Fibroblast of lung (primary cell): ENCODE measurements around the gene SOX13. TPM values are rescaled to one million over a fixed set of nuclear protein-coding genes. Genes with fewer than 3 reads are reported as not detected.

Experiments used
- DNase-seq, 2 donors: peaks; one replicate each; pipeline versions ENCODE4 v3.0.0 to v3.0.0-alpha.2; 2010; ENCODE audit warnings: low read depth in 2 of 2
- H2AFZ ChIP-seq: 2 replicates; pipeline ENCODE4 v1.5.1; 2012; ENCODE audit warnings: low read length, control low read depth, inconsistent platforms
- H3K27ac ChIP-seq: 2 replicates; pipeline ENCODE4 v1.5.1; 2011; ENCODE audit warnings: low read length, control low read depth; ENCODE audit not compliant: insufficient read depth
- H3K27me3 ChIP-seq: 2 replicates; pipeline ENCODE4 v1.5.1; 2011; ENCODE audit warnings: mild to moderate bottlenecking, low read length; ENCODE audit not compliant: control insufficient read depth, insufficient read depth
- H3K36me3 ChIP-seq: 2 replicates; pipeline ENCODE4 v1.5.1; 2011; ENCODE audit warnings: low read length; ENCODE audit not compliant: control insufficient read depth, insufficient read depth
- H3K4me1 ChIP-seq: 2 replicates; pipeline ENCODE4 v1.5.1; 2011; ENCODE audit warnings: low read length; ENCODE audit not compliant: control insufficient read depth, insufficient read depth; ENCODE audit errors: extremely low read depth
- H3K4me2 ChIP-seq: 2 replicates; pipeline ENCODE4 v1.5.1; 2011; ENCODE audit warnings: low read length, control low read depth; ENCODE audit not compliant: insufficient read depth; ENCODE audit errors: extremely low read depth
- H3K4me3 ChIP-seq, 4 experiments: fragments of 200-600 bp in 1 of 4; sonication (generic) in 1 of 4; replicated peaks in 1 of 4; 2 replicates each; pipeline ENCODE4 v1.5.1; 2011 to 2016; ENCODE audit warnings: low read length in 4 of 4, low read depth in 3 of 4, mild to moderate bottlenecking in 3 of 4, control low read depth in 2 of 4, inconsistent platforms in 1 of 4, mixed read lengths in 1 of 4; ENCODE audit not compliant: insufficient read depth in 1 of 4; ENCODE audit errors: control extremely low read depth in 1 of 4
- H3K79me2 ChIP-seq: 2 replicates; pipeline ENCODE4 v1.5.1; 2012; ENCODE audit warnings: mild to moderate bottlenecking, low read length, inconsistent platforms; ENCODE audit not compliant: control insufficient read depth, insufficient read depth
- H3K9ac ChIP-seq: 2 replicates; pipeline ENCODE4 v1.5.1; 2011; ENCODE audit warnings: mild to moderate bottlenecking, low read length, control low read depth; ENCODE audit not compliant: insufficient read depth
- H3K9me3 ChIP-seq: 2 replicates; pipeline ENCODE4 v1.5.1; 2012; ENCODE audit warnings: low read depth, low read length; ENCODE audit not compliant: control insufficient read depth, insufficient read depth
- H4K20me1 ChIP-seq: 2 replicates; pipeline ENCODE4 v1.5.1; 2011; ENCODE audit warnings: low read length; ENCODE audit not compliant: control insufficient read depth, insufficient read depth; ENCODE audit errors: extremely low read depth
- CTCF ChIP-seq, 2 donors: IDR thresholded peaks in 1 of 2; conservative IDR thresholded peaks in 1 of 2; 1 replicate in 1 of 2; 2 replicates in 1 of 2; pipeline ENCODE4 v1.5.1; 2011 to 2012; ENCODE audit warnings: low read length in 2 of 2, control low read depth in 1 of 2, inconsistent platforms in 1 of 2, low read depth in 1 of 2, mild to moderate bottlenecking in 1 of 2
- EZH2 ChIP-seq: IDR thresholded peaks from 2 replicates; pipeline ENCODE4 v1.5.1; 2012; ENCODE audit warnings: low read length, control low read depth, mild to moderate bottlenecking; ENCODE audit errors: missing control alignments
- polyA plus RNA-seq, 2 donors: library from polyadenylated mRNA; depleted of rRNA in 1 of 2; stranded (reverse) in 1 of 2; unstranded in 1 of 2; fragments of >200 nt; gene quantifications; 2 replicates each; pipeline ENCODE4 v1.2.1, GENCODE V29; 2011 to 2012; ENCODE audit warnings: missing spikeins in 1 of 2
- total RNA-seq: library from RNA; depleted of rRNA; stranded (reverse); fragments of >200 nt; gene quantifications from 2 replicates; pipeline ENCODE4 v1.2.1, GENCODE V29; 2014

Gene SOX13
- total and polyA plus RNA-seq, 2 donors (not counting 1 experiment from before 2014, with no cell fraction given): 2.0 to 5.5 TPM

GRCh38 chr1:204143276-204144041 is 70.5 kb downstream of the SOX13 start:
- TF ChIP-seq EZH2: no peak
- no peak for TF ChIP-seq CTCF (conservative IDR thresholded peaks at IDR 0.05 in 1 of 2, IDR thresholded peaks at IDR 0.05 in 1 of 2; ENCODE audit: low read depth in 1 of 2, low read length in 2 of 2)
- no peak overlapping the region for H3K4me3 ChIP-seq
- H3K36me3 ChIP-seq: no peaks in the 10 kb centered on the region
- no peak overlapping the region for H3K9ac ChIP-seq
- H3K79me2 ChIP-seq: no peaks in the 10 kb centered on the region
- DNase-seq: no peak
- H4K20me1 ChIP-seq: no peaks in the 10 kb centered on the region
- H2AFZ ChIP-seq: no peak overlapping the region
- no peaks in the 10 kb centered on the region for H3K4me1 ChIP-seq
- H3K27me3 ChIP-seq: peaks cover 10% of the 10 kb centered on the region
- H3K27ac ChIP-seq: no peak overlapping the region
- no peak overlapping the region for H3K4me2 ChIP-seq
- no peaks in the 10 kb centered on the region for H3K9me3 ChIP-seq

- Histone ChIP-seq H3K36me3 (no peaks in the 10 kb centered on the region), H3K79me2 (no peaks in the 10 kb centered on the region), H3K9ac (no peak overlapping the region), H3K27me3 (peaks cover 10% of the 10 kb centered on the region), H3K9me3 (no peaks in the 10 kb centered on the region), H3K4me3 (no peak overlapping the region), H2AFZ (no peak overlapping the region), H3K4me1 (no peaks in the 10 kb centered on the region), H4K20me1 (no peaks in the 10 kb centered on the region), H3K4me2 (no peak overlapping the region), H3K27ac (no peak overlapping the region)
- TF ChIP-seq CTCF (conservative IDR thresholded peaks at IDR 0.05 in 1 of 2, IDR thresholded peaks at IDR 0.05 in 1 of 2; ENCODE audit: low read depth in 1 of 2, low read length in 2 of 2): no peak
- TF ChIP-seq EZH2: no peak
- DNase-seq: no peak
Observed at GRCh38 chr1:204145033-204145504, 72.2 kb downstream of the SOX13 start.

- no peak overlapping the region for H3K9ac ChIP-seq
Observed at GRCh38 chr1:204146309-204146708, 73.4 kb downstream of the SOX13 start.

More at GRCh38 chr1:204146309-204146708, 73.4 kb downstream of the SOX13 start:
- Histone ChIP-seq H3K27me3 (peaks cover 19% of the 10 kb centered on the region), H3K4me1 (no peaks in the 10 kb centered on the region), H3K9me3 (no peaks in the 10 kb centered on the region), H3K79me2 (no peaks in the 10 kb centered on the region), H2AFZ (no peak overlapping the region), H3K4me3 (no peak overlapping the region), H4K20me1 (no peaks in the 10 kb centered on the region), H3K36me3 (no peaks in the 10 kb centered on the region), H3K27ac (no peak overlapping the region), H3K4me2 (no peak overlapping the region)
- DNase-seq: no peak
- TF ChIP-seq CTCF (conservative IDR thresholded peaks at IDR 0.05 in 1 of 2, IDR thresholded peaks at IDR 0.05 in 1 of 2; ENCODE audit: low read depth in 1 of 2, low read length in 2 of 2): no peak
- TF ChIP-seq EZH2: no peak
